Panc1 (cell line): ENCODE measurements around the gene PPDPF.

Source experiments
- SIN3A ChIP-seq: IDR thresholded peaks from 2 replicates; pipeline ENCODE4 v1.6.1; 2012; ENCODE audit warnings: low read depth, mild to moderate bottlenecking, low read length, moderate library complexity, borderline replicate concordance; ENCODE audit not compliant: insufficient read depth
- TF ChIP-seq, protein P1 (sequence below): fragments of 450-650 bp; IDR thresholded peaks from 2 replicates; pipeline ENCODE4 v1.5.1; 2017; ENCODE audit warnings: mild to moderate bottlenecking
- TF ChIP-seq, protein P2 (sequence below), 2 experiments: IDR thresholded peaks; 2 replicates each; pipeline ENCODE4 v1.6.1; 2011 to 2012; ENCODE audit warnings: low read depth in 2 of 2, control low read depth in 1 of 2, low read length in 1 of 2, mild to moderate bottlenecking in 1 of 2, moderate library complexity in 1 of 2; ENCODE audit not compliant: insufficient read depth in 1 of 2

DNA sequence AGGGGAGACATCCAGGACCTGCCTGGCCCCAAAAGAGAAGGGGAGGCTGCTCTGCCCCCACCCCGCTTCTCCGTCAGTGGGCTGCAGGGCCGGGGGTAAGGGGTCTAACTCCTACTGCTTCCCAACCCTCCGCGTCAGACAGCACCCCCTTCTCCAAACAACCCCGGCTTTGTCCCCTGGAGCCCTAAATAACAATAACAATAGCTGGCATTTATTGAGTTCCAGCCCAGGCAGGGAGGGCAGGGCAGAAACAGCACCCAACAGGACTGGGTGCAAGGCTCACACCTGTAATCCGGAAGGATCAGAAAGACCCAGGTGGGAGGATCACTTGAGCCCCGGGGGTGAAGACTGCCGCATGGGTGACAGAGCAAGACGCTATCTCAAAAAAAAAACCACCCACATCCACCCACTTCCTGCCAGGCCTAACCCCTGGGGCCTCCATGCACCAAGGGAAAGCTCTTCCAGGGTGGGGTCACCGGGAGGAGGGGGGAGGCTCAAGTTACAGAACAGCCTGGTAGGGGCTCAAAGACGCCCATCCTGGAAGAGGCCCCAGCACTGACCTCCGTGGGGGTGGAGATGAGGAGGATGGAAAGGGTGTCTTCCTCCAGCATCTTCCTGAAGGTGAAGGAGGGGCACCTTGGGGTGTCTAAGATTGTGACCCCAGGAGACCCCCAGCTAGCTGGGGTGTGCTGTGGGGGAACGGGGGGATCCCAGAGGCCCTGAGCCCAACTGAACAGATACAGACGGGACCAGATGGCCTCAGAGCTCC is 32.1 kb downstream of the PPDPF start:
- TF ChIP-seq, protein P1, sequence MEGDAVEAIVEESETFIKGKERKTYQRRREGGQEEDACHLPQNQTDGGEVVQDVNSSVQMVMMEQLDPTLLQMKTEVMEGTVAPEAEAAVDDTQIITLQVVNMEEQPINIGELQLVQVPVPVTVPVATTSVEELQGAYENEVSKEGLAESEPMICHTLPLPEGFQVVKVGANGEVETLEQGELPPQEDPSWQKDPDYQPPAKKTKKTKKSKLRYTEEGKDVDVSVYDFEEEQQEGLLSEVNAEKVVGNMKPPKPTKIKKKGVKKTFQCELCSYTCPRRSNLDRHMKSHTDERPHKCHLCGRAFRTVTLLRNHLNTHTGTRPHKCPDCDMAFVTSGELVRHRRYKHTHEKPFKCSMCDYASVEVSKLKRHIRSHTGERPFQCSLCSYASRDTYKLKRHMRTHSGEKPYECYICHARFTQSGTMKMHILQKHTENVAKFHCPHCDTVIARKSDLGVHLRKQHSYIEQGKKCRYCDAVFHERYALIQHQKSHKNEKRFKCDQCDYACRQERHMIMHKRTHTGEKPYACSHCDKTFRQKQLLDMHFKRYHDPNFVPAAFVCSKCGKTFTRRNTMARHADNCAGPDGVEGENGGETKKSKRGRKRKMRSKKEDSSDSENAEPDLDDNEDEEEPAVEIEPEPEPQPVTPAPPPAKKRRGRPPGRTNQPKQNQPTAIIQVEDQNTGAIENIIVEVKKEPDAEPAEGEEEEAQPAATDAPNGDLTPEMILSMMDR: no peak
- no peak for TF ChIP-seq SIN3A
- TF ChIP-seq, protein P2, sequence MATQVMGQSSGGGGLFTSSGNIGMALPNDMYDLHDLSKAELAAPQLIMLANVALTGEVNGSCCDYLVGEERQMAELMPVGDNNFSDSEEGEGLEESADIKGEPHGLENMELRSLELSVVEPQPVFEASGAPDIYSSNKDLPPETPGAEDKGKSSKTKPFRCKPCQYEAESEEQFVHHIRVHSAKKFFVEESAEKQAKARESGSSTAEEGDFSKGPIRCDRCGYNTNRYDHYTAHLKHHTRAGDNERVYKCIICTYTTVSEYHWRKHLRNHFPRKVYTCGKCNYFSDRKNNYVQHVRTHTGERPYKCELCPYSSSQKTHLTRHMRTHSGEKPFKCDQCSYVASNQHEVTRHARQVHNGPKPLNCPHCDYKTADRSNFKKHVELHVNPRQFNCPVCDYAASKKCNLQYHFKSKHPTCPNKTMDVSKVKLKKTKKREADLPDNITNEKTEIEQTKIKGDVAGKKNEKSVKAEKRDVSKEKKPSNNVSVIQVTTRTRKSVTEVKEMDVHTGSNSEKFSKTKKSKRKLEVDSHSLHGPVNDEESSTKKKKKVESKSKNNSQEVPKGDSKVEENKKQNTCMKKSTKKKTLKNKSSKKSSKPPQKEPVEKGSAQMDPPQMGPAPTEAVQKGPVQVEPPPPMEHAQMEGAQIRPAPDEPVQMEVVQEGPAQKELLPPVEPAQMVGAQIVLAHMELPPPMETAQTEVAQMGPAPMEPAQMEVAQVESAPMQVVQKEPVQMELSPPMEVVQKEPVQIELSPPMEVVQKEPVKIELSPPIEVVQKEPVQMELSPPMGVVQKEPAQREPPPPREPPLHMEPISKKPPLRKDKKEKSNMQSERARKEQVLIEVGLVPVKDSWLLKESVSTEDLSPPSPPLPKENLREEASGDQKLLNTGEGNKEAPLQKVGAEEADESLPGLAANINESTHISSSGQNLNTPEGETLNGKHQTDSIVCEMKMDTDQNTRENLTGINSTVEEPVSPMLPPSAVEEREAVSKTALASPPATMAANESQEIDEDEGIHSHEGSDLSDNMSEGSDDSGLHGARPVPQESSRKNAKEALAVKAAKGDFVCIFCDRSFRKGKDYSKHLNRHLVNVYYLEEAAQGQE (IDR thresholded peaks at IDR 0.05; ENCODE audit: insufficient read depth in 1 of 2, low read depth in 2 of 2, low read length in 1 of 2): no peak
